Stomach (tissue), 9 donors: Measurements from ENCODE around the gene KIF20A. TPM values are rescaled to one million over a fixed set of nuclear protein-coding genes. Genes with fewer than 3 reads are reported as not detected.

Source experiments
- DNase-seq, 2 donors: peaks; one replicate each; pipeline versions ENCODE4 v3.0.0 to v3.0.0-alpha.2; 2013 to 2019
- H3K27ac ChIP-seq, 5 donors: fragments of 200-600 bp in 4 of 5; sonication (generic) in 4 of 5; one replicate each; pipeline ENCODE4 v1.5.1; 2013 to 2019; ENCODE audit warnings: mild to moderate bottlenecking in 1 of 5, moderate library complexity in 1 of 5
- H3K27me3 ChIP-seq, 3 donors: fragments of 200-600 bp; sonication (generic); one replicate each; pipeline ENCODE4 v1.5.1; 2017 to 2019; ENCODE audit warnings: mixed run types in 1 of 3
- H3K36me3 ChIP-seq, 4 donors: fragments of 200-600 bp; sonication (generic); 1 replicate in 3 of 4; 2 replicates in 1 of 4; pipeline ENCODE4 v1.5.1; 2016 to 2019
- H3K4me1 ChIP-seq, 4 donors: fragments of 200-600 bp; sonication (generic); one replicate each; pipeline ENCODE4 v1.5.1; 2016 to 2019
- H3K4me3 ChIP-seq, 4 donors: fragments of 200-600 bp; sonication (generic) in 3 of 4; one replicate each; pipeline ENCODE4 v1.5.1; 2016 to 2019; ENCODE audit warnings: mild to moderate bottlenecking in 1 of 4
- H3K9me3 ChIP-seq, 4 donors: fragments of 200-600 bp; sonication (generic); one replicate each; pipeline ENCODE4 v1.5.1; 2016 to 2019
- EP300 ChIP-seq: sonication (generic); formaldehyde crosslinking; IDR thresholded peaks from one replicate; pipeline ENCODE4 v1.6.1; 2017; ENCODE audit warnings: antibody characterized with exemption
- POLR2A ChIP-seq, 4 donors: fragments of 450-650 bp; IDR thresholded peaks; one replicate each; pipeline ENCODE4 v1.6.1; 2016; ENCODE audit warnings: antibody characterized with exemption in 4 of 4, control low read depth in 2 of 4, mild to moderate bottlenecking in 1 of 4, moderate library complexity in 1 of 4
- POLR2AphosphoS5 ChIP-seq, 3 donors: sonication (generic); formaldehyde crosslinking; IDR thresholded peaks; one replicate each; pipeline ENCODE4 v1.6.1; 2016; ENCODE audit warnings: antibody characterized with exemption in 3 of 3
- WGBS, 5 donors: extraction: QIAGEN DNeasy Blood & Tissue Kit in 3 of 5; methylation state at CpG; one replicate each; pipeline versions ENCODE4 v1.1.5 to v1.1.7; 2013 to 2018; 5-methylcytosine and 5-hydroxymethylcytosine counted together
- intact Hi-C: fragments of 100-400 bp; cut with DNase I; formaldehyde crosslinking; loops from one replicate; pipeline ENCODE4 v1.15.1; 2023; ENCODE audit warnings: low total_unique reads
- polyA plus RNA-seq, 3 donors: library from polyadenylated mRNA; stranded (reverse); fragments of 200-250 nt; gene quantifications; one replicate each; pipeline ENCODE4 v1.2.3, GENCODE V29; 2013
- total RNA-seq, 5 donors: library from RNA; depleted of rRNA; stranded (reverse); fragments of >200 nt; gene quantifications; one replicate each; pipeline versions ENCODE4 v1.1.0 to v1.2.3, GENCODE V29; 2014 to 2016
- TF ChIP-seq, protein P1 (sequence below), 7 experiments: fragments of 450-650 bp in 4 of 7; fragments of 200-600 bp in 3 of 7; sonication (generic) in 3 of 7; IDR thresholded peaks; one replicate each; pipeline ENCODE4 v1.5.1; 2016 to 2019; ENCODE audit warnings: antibody characterized with exemption in 7 of 7, control low read depth in 2 of 7, mild to moderate bottlenecking in 1 of 7
- donor health status: healthy with polysubstance abuse.
- donor health status: Bipolar disorder and iron deficiency.
- donor health status: healthy.

Gene KIF20A
- total and polyA plus RNA-seq, 8 donors: 2.0 to 8.4 (median 4.7) TPM; not detected in 2

DNA sequence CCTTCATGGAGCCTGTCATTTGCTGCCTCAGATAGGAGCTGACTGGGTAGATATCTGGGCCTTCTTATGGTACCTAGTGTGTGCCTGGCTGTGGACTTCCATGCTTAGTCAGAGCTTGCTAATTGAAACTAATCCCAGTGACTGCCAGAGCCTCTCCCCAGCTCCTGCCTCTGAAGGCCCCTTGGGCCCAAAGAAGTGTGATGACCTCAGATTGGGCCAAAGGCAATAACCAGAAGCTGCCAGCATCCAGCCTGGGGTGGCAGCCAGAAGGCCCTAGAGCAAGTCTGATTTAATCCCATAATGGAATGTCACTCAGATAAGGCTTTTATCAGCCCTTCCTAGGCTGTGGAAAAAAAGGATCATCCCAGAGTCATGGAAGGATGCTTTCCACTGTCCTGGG is 51.3 kb downstream of the KIF20A start:
- H3K36me3 ChIP-seq: no peaks in the 10 kb centered on the region
- peak; percentile 31 to 50 for DNase-seq
- H3K4me1 ChIP-seq: peaks cover 4 to 20% (median 12%) of the 10 kb centered on the region in 4 donors
- peaks cover 0 to 4% (median 0%) of the 10 kb centered on the region in 3 donors for H3K27me3 ChIP-seq
- TF ChIP-seq POLR2A (IDR thresholded peaks at IDR 0.05) (no peak), EP300 (no peak), POLR2AphosphoS5 (IDR thresholded peaks at IDR 0.05) (no peak)
- TF ChIP-seq, protein P1, sequence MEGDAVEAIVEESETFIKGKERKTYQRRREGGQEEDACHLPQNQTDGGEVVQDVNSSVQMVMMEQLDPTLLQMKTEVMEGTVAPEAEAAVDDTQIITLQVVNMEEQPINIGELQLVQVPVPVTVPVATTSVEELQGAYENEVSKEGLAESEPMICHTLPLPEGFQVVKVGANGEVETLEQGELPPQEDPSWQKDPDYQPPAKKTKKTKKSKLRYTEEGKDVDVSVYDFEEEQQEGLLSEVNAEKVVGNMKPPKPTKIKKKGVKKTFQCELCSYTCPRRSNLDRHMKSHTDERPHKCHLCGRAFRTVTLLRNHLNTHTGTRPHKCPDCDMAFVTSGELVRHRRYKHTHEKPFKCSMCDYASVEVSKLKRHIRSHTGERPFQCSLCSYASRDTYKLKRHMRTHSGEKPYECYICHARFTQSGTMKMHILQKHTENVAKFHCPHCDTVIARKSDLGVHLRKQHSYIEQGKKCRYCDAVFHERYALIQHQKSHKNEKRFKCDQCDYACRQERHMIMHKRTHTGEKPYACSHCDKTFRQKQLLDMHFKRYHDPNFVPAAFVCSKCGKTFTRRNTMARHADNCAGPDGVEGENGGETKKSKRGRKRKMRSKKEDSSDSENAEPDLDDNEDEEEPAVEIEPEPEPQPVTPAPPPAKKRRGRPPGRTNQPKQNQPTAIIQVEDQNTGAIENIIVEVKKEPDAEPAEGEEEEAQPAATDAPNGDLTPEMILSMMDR (IDR thresholded peaks at IDR 0.05): no peak
- H3K9me3 ChIP-seq: peaks cover 2 to 12% (median 6%) of the 10 kb centered on the region in 4 donors
- intact Hi-C loops: no loop called here
- peak overlapping the region in 3 of 5 donors; percentile 7 to 41 (median 26) for H3K27ac ChIP-seq
- H3K4me3 ChIP-seq: no peak overlapping the region

DNA sequence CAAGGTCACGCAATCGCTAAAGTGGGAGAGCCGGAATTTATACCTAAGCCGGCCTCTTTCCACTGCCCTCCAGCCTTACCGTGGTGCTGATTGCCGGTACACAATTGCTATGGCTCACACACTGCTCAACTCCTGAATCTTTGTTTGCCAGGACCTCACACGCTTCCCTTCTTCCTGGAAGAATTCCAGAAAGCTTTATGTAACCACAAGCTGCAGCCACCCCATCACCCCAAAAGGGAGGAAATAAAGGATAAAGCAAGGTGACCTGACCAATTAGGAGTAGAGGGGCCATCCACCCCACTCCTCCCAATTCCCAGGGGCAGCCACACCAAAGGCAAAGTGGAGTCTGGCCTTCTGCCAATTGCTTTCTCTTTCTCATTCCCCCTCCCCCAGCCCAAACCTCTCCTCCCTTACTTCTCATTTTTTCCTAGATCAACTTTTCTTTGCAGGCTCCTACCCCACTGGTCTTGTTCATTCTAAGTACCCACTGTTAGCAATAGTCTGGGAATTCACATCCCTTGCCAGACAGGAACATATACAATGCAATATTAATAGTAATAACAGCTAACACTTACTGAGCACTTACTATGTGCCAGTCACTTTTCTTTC is 52.2 kb downstream of the KIF20A start:
- Histone ChIP-seq H3K9me3 (peaks cover 2 to 7% (median 3%) of the 10 kb centered on the region in 4 donors), H3K36me3 (no peaks in the 10 kb centered on the region), H3K27ac (peak overlapping the region in 2 of 5 donors; percentile 7 to 14), H3K4me3 (no peak overlapping the region), H3K4me1 (peaks cover 4 to 20% (median 12%) of the 10 kb centered on the region in 4 donors), H3K27me3 (peaks cover 0 to 4% (median 0%) of the 10 kb centered on the region in 3 donors)
- DNase-seq: peak; percentile 50 to 78
- WGBS, 5 donors: 18 to 35% (median 23%) methylated on average over 7 of the region's 7 CpGs
- no peak for TF ChIP-seq POLR2A (IDR thresholded peaks at IDR 0.05)
- intact Hi-C loops: no loop called here

DNA sequence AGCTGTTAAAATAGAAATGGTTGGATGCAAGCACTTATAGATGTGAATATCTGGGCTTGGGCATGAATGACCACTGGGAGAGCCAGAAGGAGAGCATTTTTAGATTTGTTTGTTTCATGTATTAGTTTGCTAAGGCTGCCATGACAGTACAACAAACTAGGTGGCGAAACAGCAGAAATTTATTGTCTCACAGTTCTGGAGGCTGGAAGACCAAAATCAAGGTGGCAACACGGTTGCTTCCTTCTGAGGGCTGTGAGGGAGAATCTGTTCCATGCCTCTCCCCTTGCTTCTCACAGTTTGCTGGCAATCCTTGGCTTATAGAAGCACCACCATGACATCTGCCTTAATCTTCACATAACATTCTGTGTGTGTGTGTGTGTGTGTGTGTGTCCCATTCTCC is 54.4 kb downstream of the KIF20A start:
- H3K27ac ChIP-seq: no peak overlapping the region
- 63 to 89% (median 83%) methylated on average over 2 of the region's 2 CpGs for WGBS, 5 donors
- H3K9me3 ChIP-seq: no peaks in the 10 kb centered on the region
- intact Hi-C loops: no loop called here
- no peaks in the 10 kb centered on the region for H3K36me3 ChIP-seq
- DNase-seq: no peak
- H3K4me3 ChIP-seq: no peak overlapping the region
- peaks cover 0 to 4% (median 0%) of the 10 kb centered on the region in 3 donors for H3K27me3 ChIP-seq
- peaks cover 4 to 20% (median 12%) of the 10 kb centered on the region in 4 donors for H3K4me1 ChIP-seq
- TF ChIP-seq POLR2A (IDR thresholded peaks at IDR 0.05): no peak

DNA sequence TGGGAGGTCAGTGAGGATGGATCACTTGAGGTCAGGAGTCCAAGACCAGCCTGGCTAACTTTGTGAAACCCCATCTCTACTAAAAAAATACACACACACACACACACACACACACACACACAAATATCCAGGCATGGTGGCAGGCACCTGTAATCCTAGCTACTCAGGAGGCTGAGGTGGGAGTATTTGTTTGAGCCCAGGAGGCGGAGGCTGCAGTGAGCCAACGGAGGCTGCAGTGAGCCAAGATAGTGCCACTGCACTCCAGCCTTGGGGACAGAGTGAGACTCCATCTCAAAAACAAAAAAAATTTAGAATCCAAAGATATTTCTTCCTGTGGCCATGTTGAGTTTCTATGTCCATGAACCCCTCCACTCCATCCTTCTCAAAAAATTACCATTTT is 55.7 kb downstream of the KIF20A start:
- no peak for DNase-seq
- intact Hi-C loops: no loop called here
- 67 to 97% (median 87%) methylated on average over 2 of the region's 2 CpGs for WGBS, 5 donors

More for the DNA sequence above, 55.7 kb downstream of the KIF20A start:
- H3K4me3 ChIP-seq: no peak overlapping the region
- peaks cover 4 to 19% (median 12%) of the 10 kb centered on the region in 4 donors for H3K4me1 ChIP-seq
- H3K9me3 ChIP-seq: no peaks in the 10 kb centered on the region
- no peak overlapping the region for H3K27ac ChIP-seq
- TF ChIP-seq, protein P1 (IDR thresholded peaks at IDR 0.05): no peak
- TF ChIP-seq POLR2A (IDR thresholded peaks at IDR 0.05): no peak
- TF ChIP-seq POLR2AphosphoS5 (IDR thresholded peaks at IDR 0.05): no peak
- no peak for TF ChIP-seq EP300
- H3K36me3 ChIP-seq: no peaks in the 10 kb centered on the region
- peaks cover 0 to 10% (median 0%) of the 10 kb centered on the region in 3 donors for H3K27me3 ChIP-seq

Other genes starting within 250 kb of the KIF20A start
- gene FAM13B, start 146.0 kb upstream of the KIF20A start, total RNA-seq: 10 to 100 TPM; 11.0 to 66.6 (median 36.4) TPM
- 10 to 100 TPM in 1 of 3 donors, 1 to 10 TPM in 2; 7.0 to 15.0 (median 9.5) TPM for gene FAM13B, start 146.0 kb upstream of the KIF20A start, polyA plus RNA-seq
- not detected for gene WNT8A, start 95.1 kb upstream of the KIF20A start, total RNA-seq
- not detected for gene WNT8A, start 95.1 kb upstream of the KIF20A start, polyA plus RNA-seq
- 1 to 10 TPM in 2 of 5 donors, not detected in 3; 1.5 to 2.3 TPM for gene NME5, start 39.7 kb upstream of the KIF20A start, total RNA-seq
- 1 to 10 TPM; 2.0 to 2.7 (median 2.1) TPM for gene NME5, start 39.7 kb upstream of the KIF20A start, polyA plus RNA-seq
- 10 to 100 TPM; 29.9 to 58.2 (median 51.3) TPM for gene BRD8, start 482 bp upstream of the KIF20A start, total RNA-seq
- gene BRD8, start 482 bp upstream of the KIF20A start, polyA plus RNA-seq: 10 to 100 TPM; 20.4 to 35.1 (median 21.8) TPM
- gene CDC23, start 34.2 kb downstream of the KIF20A start, total RNA-seq: 10 to 100 TPM in 2 of 5 donors, 1 to 10 TPM in 3; 1.2 to 46.3 (median 4.5) TPM
- 10 to 100 TPM; 10.6 to 13.1 (median 11.1) TPM for gene CDC23, start 34.2 kb downstream of the KIF20A start, polyA plus RNA-seq
- gene GFRA3, start 95.5 kb downstream of the KIF20A start, total RNA-seq: 1 to 10 TPM in 1 of 5 donors, under 1 TPM in 1, not detected in 3; 0.55 to 4.1 TPM
- 1 to 10 TPM; 1.5 to 2.0 (median 1.8) TPM for gene GFRA3, start 95.5 kb downstream of the KIF20A start, polyA plus RNA-seq
- 1 to 10 TPM in 2 of 5 donors, not detected in 3; 2.9 to 4.1 TPM for gene CDC25C, start 152.7 kb downstream of the KIF20A start, total RNA-seq
- gene CDC25C, start 152.7 kb downstream of the KIF20A start, polyA plus RNA-seq: 1 to 10 TPM in 1 of 3 donors, under 1 TPM in 2; 0.75 to 2.1 (median 0.92) TPM
- 10 to 100 TPM in 4 of 5 donors, under 1 TPM in 1; 0.29 to 43.3 (median 26.8) TPM for gene FAM53C, start 159.2 kb downstream of the KIF20A start, total RNA-seq
- gene FAM53C, start 159.2 kb downstream of the KIF20A start, polyA plus RNA-seq: 10 to 100 TPM in 1 of 3 donors, 1 to 10 TPM in 2; 7.0 to 13.4 (median 8.7) TPM
- 100 to 1,000 TPM in 1 of 5 donors, 10 to 100 TPM in 4; 47.1 to 107 (median 62.6) TPM for gene KDM3B, start 173.6 kb downstream of the KIF20A start, total RNA-seq
- 10 to 100 TPM; 12.6 to 20.8 (median 15.6) TPM for gene KDM3B, start 173.6 kb downstream of the KIF20A start, polyA plus RNA-seq